MM.1S (cell line): Measurements from ENCODE around the gene NCOA1.

Source experiments
- CTCF ChIP-seq: fragments of 300-600 bp; sonication (generic); IDR thresholded peaks from 2 replicates; pipeline ENCODE4 v1.5.1; 2016; ENCODE audit warnings: antibody characterized with exemption, low read length, mixed read lengths
- EZH2 ChIP-seq: fragments of 300-600 bp; sonication (generic); optimal IDR thresholded peaks from 2 replicates; pipeline ENCODE3; 2017; ENCODE audit warnings: low read depth, mild to moderate bottlenecking, antibody characterized with exemption, low read length, mixed read lengths
- EZH2phosphoT487 ChIP-seq: fragments of 300-600 bp; sonication (generic); IDR thresholded peaks from 2 replicates; pipeline ENCODE4 v1.6.1; 2018; ENCODE audit warnings: antibody characterized with exemption, low read length

GRCh38 chr2:24452502-24452885, 38.6 kb upstream of the NCOA1 start:
- TF ChIP-seq CTCF (no peak), EZH2phosphoT487 (no peak), EZH2 (no peak)
